HG03342 (cell line): ENCODE data around the gene UPK3B.
"Not testable (repeated sequence)": the region's sequence is repeated elsewhere in the genome, so short reads cannot be mapped to it uniquely, and the experiment has no call there.

ENCODE experiments used
- ATAC-seq: cut with Tn5 transposase; IDR thresholded peaks from one replicate; pipeline ENCODE4 v1.9.1; 2021; ENCODE audit warnings: mild to moderate bottlenecking, moderate library complexity; ENCODE audit not compliant: unreplicated experiment

The UPK3B gene

GRCh38 chr7:76487969-76488368, 22.4 kb upstream of the UPK3B start:
- not testable (repeated sequence) for ATAC-seq

DNA sequence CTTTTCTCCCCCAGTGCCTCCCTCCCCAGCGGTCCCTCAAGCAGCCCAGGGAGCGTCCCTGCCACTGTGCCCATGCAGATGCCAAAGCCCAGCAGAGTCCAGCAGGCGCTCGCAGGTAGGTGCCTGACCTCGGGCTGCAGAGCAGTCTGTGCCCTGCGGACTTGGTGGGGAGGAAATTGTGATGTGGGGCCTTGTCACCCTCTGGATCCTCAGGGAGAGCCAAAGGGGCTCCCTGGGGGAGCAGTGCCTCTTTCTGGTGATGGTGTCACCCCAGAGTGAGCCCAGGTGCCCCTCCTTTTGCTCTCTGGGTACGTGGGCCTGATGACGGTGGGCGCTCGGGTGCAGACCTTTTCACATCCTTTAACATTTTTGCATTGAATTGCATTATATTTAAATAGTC, 18.2 kb upstream of the UPK3B start:
- ATAC-seq = not testable (repeated sequence)

DNA sequence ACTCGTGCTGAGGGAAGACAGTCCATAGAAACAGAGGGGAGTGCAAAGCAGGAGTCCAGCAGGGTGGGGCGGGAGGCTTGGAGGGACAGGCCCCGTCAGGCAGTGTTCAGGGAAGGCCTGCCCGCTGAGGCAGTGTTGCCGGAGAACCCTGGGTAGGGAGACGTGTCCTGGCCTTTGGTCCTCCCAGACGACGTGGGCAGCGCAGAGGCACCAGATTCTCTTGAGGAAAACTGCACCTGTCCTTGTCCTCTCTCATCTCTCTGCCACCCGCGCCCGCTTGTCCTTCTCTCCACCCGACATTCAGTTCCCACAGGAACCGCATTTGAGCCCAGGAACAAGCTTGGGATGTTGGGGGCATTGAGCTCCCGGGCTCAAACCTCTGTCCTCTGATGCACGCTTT, 14.6 kb upstream of the UPK3B start:
- not testable (repeated sequence) for ATAC-seq

GRCh38 chr7:76497918-76498582, 12.3 kb upstream of the UPK3B start:
- ATAC-seq = not testable (repeated sequence)

DNA sequence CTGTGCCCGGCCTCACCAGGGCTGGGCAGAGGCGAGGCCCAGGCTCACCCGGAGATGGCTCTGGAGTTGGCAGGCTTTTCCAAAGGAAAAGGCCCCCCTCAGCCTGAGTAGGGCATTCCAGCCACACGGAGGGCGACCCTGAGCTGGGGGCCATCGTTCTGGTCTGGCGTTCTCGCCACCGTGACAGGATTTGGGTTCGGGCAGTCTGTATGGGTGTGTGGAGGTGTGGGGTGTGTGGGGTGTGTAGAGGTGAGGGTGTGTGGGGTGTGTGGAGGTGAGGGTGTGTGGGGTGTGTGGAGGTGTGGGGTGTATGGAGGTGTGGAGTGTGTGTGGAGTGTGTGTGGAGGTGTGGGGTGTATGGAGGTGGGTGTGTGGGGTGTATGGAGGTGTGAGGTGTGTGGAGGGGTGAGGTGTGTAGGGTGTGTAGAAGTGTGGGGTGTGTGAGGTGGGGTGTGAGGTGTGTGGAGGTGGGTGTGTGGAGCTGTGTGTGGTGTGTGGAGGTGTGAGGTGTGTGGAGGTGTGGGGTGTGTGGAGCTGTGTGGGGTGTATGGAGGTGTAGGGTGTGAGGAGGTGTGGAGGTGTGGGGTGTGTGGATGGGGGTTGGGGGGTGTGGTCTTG, 11.7 kb upstream of the UPK3B start:
- not testable (repeated sequence) for ATAC-seq

DNA sequence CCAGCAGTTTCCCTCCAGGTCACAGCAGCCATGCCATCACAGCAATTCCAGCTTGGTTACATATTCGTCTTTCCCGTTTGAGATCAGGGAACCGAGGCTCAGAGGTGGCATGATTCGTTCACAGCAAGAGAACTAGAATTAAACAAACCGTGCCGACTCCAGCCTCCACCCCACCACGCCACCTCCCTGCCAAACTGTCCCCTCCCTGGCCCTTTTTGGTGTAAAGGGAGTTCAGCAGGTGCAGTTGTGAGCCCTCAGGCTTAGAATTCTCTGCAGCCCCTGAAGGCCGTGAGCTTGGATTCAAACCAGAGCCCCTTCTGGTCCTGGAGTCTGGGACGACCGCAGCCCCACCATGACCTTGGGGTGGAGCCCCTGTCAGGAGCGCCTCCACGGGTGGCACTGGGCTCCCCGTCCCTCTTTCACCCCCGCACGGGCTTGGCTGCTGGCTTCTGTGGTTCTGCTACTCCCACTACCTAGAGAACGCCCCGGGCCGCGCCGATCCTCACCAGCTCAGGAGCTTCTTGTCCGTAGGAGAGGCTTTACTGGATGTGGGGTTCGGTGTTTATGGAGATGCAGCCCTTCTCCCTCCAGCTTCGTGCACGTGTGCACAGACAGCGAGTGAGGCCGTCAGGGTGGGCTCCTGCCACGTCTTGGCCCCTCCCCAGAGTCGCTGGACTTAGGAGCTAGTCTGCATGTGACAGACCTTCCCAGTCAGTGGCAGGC, 11.0 kb upstream of the UPK3B start:
- ATAC-seq = not testable (repeated sequence)

DNA sequence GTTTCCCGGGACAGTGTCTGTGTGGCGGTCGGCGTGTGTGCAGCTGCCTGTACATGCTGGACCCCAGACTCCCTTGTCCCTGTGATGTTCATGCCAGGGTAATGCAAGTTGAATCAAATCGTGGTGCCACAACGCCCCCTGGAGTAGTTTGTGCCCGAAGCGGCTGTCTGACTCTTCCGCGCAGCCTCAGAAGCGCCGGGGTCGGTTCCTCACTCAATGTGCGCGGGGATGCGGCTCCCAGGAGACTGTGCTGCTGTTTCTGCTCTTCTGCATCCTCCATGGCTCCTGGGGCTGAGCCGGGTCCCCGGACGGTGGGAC, 10.5 kb upstream of the UPK3B start:
- ATAC-seq = not testable (repeated sequence)

GRCh38 chr7:76502224-76502623, 8.1 kb upstream of the UPK3B start:
- not testable (repeated sequence) for ATAC-seq

- not testable (repeated sequence) for ATAC-seq
These were observed 7.5 kb upstream of the UPK3B start for GRCh38 chr7:76502836-76503235.

GRCh38 chr7:76503244-76503643, 7.1 kb upstream of the UPK3B start:
- not testable (repeated sequence) for ATAC-seq

- ATAC-seq = not testable (repeated sequence)
These were observed 5.8 kb upstream of the UPK3B start for GRCh38 chr7:76504351-76505167.

GRCh38 chr7:76505168-76506080, 4.9 kb upstream of the UPK3B start:
- no peak for ATAC-seq

DNA sequence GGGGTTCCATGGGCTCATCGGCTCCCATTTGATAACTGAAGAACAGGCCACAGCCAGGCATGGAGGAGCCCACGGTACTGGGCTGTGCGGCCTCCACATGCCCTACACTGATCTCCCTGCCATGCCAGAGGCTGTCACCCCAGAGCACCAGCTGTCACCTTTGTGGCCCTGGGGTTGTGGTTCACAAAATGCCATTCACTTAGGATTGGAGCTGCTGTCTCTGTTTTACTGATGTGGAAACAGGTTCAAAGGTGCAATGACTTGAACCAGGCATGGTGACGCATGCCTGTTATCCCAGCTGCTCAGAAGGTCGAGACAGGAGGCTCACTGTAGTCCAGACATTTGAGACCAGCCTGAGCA, 4.3 kb upstream of the UPK3B start:
- ATAC-seq = no peak

DNA sequence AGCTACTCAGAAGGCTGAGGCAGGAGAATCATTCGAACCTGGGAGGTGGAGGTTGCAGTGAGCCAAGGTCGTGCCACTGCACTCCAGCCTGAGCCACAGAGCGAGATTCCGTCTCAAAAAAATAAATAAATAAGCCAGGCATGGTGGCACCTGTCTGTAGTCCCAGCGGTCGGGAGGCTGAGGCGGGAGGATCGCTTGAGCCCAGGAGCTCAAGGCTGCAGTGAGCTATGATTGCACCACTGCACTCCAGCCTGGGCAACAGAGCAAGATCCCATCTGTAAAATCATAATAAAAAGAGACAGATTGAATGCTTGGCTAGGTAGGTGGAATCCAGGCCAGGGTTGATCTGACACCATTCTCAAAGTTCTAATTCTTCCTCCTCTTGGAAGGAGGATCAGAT, 3.7 kb upstream of the UPK3B start:
- ATAC-seq = not testable (repeated sequence)

DNA sequence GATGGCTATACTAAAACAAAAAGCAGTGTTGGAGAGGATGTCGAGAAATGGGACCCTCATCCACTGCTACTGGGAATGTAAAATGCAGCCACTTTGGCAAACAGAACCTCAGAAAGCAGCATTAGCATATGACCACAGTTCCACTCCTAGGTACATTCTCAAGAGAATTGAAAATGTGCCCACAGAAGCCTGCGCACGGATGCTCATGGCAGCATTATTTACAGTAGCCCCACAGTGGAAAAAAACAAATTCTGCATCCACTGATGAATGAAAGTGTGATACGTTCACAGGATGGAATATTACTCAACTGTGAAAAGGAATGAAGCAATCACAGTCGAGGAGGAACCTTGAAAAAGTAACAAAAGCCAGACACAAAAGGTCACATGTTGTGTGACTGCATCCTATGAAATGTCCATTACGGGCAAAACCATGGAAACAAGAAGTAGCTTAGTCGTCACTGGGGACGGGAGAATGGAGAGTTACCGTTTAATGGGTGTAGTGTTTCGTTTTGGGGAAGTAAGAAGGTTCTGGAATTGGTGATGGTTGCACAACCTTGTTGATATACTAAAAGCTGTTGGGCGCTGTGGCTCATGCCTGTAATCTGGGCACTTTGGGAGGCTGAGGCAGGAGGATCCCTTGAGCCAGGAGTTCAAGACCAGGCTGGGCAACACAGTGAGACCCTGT, 2.5 kb upstream of the UPK3B start:
- ATAC-seq = no peak

GRCh38 chr7:76511200-76511910, 1.0 kb downstream of the UPK3B start:
- ATAC-seq = not testable (repeated sequence)

DNA sequence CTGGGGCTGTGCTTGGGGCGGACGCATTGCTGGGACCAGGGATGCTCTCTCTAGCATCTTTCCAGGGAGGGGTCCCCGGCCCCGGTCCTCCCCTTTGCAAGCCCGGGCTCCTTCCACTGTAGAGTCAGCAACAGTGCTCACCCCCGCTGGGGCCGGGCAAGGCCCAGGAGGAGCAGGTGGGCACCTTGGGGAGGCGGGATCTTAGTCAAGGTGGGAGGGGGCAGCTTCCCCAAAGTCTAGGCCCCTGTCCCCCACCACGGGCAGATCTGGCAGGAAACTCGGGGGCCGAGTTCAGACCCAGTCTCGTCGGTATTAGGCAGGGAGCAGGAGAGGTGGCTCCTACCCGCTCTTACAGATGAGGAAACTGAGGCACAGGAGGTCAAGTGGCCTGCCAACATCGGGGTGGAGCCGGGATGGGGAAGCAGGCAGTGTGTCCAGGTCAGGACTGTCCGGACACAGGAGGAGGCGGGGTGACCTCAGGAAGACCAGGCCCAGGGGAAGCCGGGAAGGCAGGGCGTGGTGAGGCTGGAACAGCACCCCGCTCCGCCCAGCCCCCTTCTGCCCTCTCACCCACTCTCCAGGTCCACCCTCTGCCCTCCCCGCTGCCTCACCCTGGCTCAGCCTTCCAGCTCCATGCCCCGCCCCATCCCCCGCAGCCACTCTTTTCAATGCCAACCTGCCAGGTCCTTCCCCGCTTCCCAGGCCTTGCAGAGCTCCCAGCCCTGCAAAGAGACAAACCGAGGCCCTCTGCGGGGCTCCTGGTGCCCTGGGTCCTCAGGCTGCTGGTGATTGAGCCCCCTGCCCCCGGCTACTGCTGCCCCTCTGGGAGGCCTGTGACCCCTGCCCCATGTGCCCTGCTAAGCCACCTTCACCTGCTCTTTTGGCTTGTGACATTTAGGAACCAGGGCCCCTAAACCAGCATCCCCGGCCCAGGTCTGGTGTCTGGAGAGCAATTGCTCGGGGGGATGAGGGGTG, 1.8 kb downstream of the UPK3B start:
- not testable (repeated sequence) for ATAC-seq
